BLaER1 treated with 17β-estradiol and CSF1 and Interleukin-3, amounts not matched to agents 10 nM and 100 nM (cell line): ENCODE results near the gene MYOZ3.

ENCODE experiments used
- H3K27ac ChIP-seq, 11 experiments: shearing (Covaris generic); formaldehyde crosslinking; 2 replicates each; pipeline ENCODE4 v1.8.1; 2022
- H3K27me3 ChIP-seq, 11 experiments: shearing (Covaris generic); formaldehyde crosslinking; 2 replicates each; pipeline ENCODE4 v1.8.1; 2022
- H3K36me3 ChIP-seq, 11 experiments: shearing (Covaris generic); formaldehyde crosslinking; 2 replicates each; pipeline ENCODE4 v1.8.1; 2022
- H3K4me1 ChIP-seq, 10 experiments: shearing (Covaris generic); formaldehyde crosslinking; 2 replicates each; pipeline ENCODE4 v1.8.1; 2022
- H3K4me2 ChIP-seq, 11 experiments: shearing (Covaris generic); formaldehyde crosslinking; 2 replicates each; pipeline ENCODE4 v1.8.1; 2022
- H3K4me3 ChIP-seq, 10 experiments: shearing (Covaris generic); formaldehyde crosslinking; 2 replicates each; pipeline ENCODE4 v1.8.1; 2022
- H3K9ac ChIP-seq, 11 experiments: shearing (Covaris generic); formaldehyde crosslinking; 2 replicates each; pipeline ENCODE4 v1.8.1; 2022
- H3K9me3 ChIP-seq, 11 experiments: shearing (Covaris generic); formaldehyde crosslinking; replicated peaks in 1 of 11; 2 replicates each; pipeline ENCODE4 v1.8.1; 2022
- H4K20me1 ChIP-seq, 11 experiments: shearing (Covaris generic); formaldehyde crosslinking; 2 replicates each; pipeline ENCODE4 v1.8.1; 2022
- Cebpa-rat ChIP-seq, 11 experiments: shearing (Covaris generic); IDR thresholded peaks; 2 replicates each; pipeline ENCODE4 v1.8.1; 2022

MYOZ3 gene

GRCh38 chr5:150642991-150643710 lies 17.9 kb upstream of the MYOZ3 start:
- Histone ChIP-seq H3K4me1 (peaks cover 16 to 69% (median 52%) of the 10 kb centered on the region in 10 experiments), H3K9me3 (no peaks in the 10 kb centered on the region), H3K27me3 (no peaks in the 10 kb centered on the region), H3K4me3 (no peak overlapping the region), H4K20me1 (peaks cover 0 to 6% (median 0%) of the 10 kb centered on the region in 11 experiments; a peak in 3 of 22 replicates), H3K4me2 (0 out of 22 replicates have a peak overlapping the region, but pooled peaks of 2 of the 11 experiments have one; percentile 11 to 25), H3K36me3 (peaks cover 0 to 16% (median 5%) of the 10 kb centered on the region in 11 experiments; a peak in 10 of 22 replicates), H3K27ac (no peak overlapping the region), H3K9ac (no peak overlapping the region; a peak in 1 of 22 replicates)
- no peak for TF ChIP-seq Cebpa-rat (IDR thresholded peaks at IDR 0.05)

GRCh38 chr5:150644058-150644457 lies 17.0 kb upstream of the MYOZ3 start:
- no peaks in the 10 kb centered on the region for H3K9me3 ChIP-seq
- H3K9ac ChIP-seq = peak overlapping the region in 1 of 11 experiments; percentile 9; a peak in 1 of 22 replicates
- H3K4me3 ChIP-seq = no peak overlapping the region
- peaks cover 16 to 59% (median 44%) of the 10 kb centered on the region in 10 experiments for H3K4me1 ChIP-seq
- no peak for TF ChIP-seq Cebpa-rat (IDR thresholded peaks at IDR 0.05)
- no peaks in the 10 kb centered on the region for H3K27me3 ChIP-seq
- H3K4me2 ChIP-seq = 0 out of 22 replicates have a peak overlapping the region, but pooled peaks of 3 of the 11 experiments have one; percentile 0 to 21 (median 2)
- no peak overlapping the region for H3K27ac ChIP-seq
- H3K36me3 ChIP-seq = peaks cover 0 to 25% (median 14%) of the 10 kb centered on the region in 11 experiments; a peak in 10 of 22 replicates
- H4K20me1 ChIP-seq = peaks cover 0 to 3% (median 0%) of the 10 kb centered on the region in 11 experiments; a peak in 2 of 22 replicates

- H3K4me3 ChIP-seq = no peak overlapping the region
Measured at GRCh38 chr5:150644514-150644913, 16.5 kb upstream of the MYOZ3 start.

GRCh38 chr5:150645070-150645700 lies 15.9 kb upstream of the MYOZ3 start:
- peaks cover 14 to 59% (median 42%) of the 10 kb centered on the region in 10 experiments for H3K4me1 ChIP-seq
- H3K4me2 ChIP-seq = peak overlapping the region in 2 of 11 experiments; percentile 5 to 21; a peak in 1 of 22 replicates
- H3K27me3 ChIP-seq = no peaks in the 10 kb centered on the region
- no peak overlapping the region for H3K27ac ChIP-seq
- peaks cover 0 to 36% (median 22%) of the 10 kb centered on the region in 11 experiments; a peak in 10 of 22 replicates for H3K36me3 ChIP-seq
- no peak overlapping the region for H3K4me3 ChIP-seq
- H3K9ac ChIP-seq = no peak overlapping the region
- peaks cover 0 to 3% (median 0%) of the 10 kb centered on the region in 11 experiments; a peak in 2 of 22 replicates for H4K20me1 ChIP-seq
- no peak for TF ChIP-seq Cebpa-rat (IDR thresholded peaks at IDR 0.05)
- H3K9me3 ChIP-seq = no peaks in the 10 kb centered on the region

More at GRCh38 chr5:150644514-150644913, 16.5 kb upstream of the MYOZ3 start:
- no peak for TF ChIP-seq Cebpa-rat (IDR thresholded peaks at IDR 0.05)
- Histone ChIP-seq H3K4me1 (peaks cover 16 to 59% (median 42%) of the 10 kb centered on the region in 10 experiments), H3K27ac (no peak overlapping the region), H3K4me2 (0 out of 22 replicates have a peak overlapping the region, but pooled peaks of 4 of the 11 experiments have one; percentile 0 to 21 (median 4)), H3K9me3 (no peaks in the 10 kb centered on the region), H4K20me1 (peaks cover 0 to 3% (median 0%) of the 10 kb centered on the region in 11 experiments; a peak in 2 of 22 replicates), H3K27me3 (no peaks in the 10 kb centered on the region), H3K9ac (peak overlapping the region in 1 of 11 experiments; percentile 9; a peak in 1 of 22 replicates), H3K36me3 (peaks cover 0 to 30% (median 18%) of the 10 kb centered on the region in 11 experiments; a peak in 10 of 22 replicates)

GRCh38 chr5:150647275-150648251 lies 13.5 kb upstream of the MYOZ3 start:
- H3K9ac ChIP-seq = no peak overlapping the region; a peak in 1 of 22 replicates
- H3K27me3 ChIP-seq = no peaks in the 10 kb centered on the region
- TF ChIP-seq Cebpa-rat (IDR thresholded peaks at IDR 0.05) = no peak
- no peak overlapping the region for H3K27ac ChIP-seq
- peaks cover 0 to 39% (median 22%) of the 10 kb centered on the region in 11 experiments; a peak in 10 of 22 replicates for H3K36me3 ChIP-seq
- H4K20me1 ChIP-seq = peaks cover 0 to 16% (median 0%) of the 10 kb centered on the region in 11 experiments; a peak in 2 of 22 replicates
- H3K4me2 ChIP-seq = no peak overlapping the region
- no peak overlapping the region for H3K4me3 ChIP-seq
- H3K9me3 ChIP-seq = no peaks in the 10 kb centered on the region
- peaks cover 0 to 60% (median 44%) of the 10 kb centered on the region in 10 experiments; a peak in 17 of 20 replicates for H3K4me1 ChIP-seq

- peaks cover 0 to 16% (median 0%) of the 10 kb centered on the region in 11 experiments; a peak in 2 of 22 replicates for H4K20me1 ChIP-seq
- no peak overlapping the region; a peak in 1 of 22 replicates for H3K9ac ChIP-seq
- H3K27me3 ChIP-seq = no peaks in the 10 kb centered on the region
- H3K4me2 ChIP-seq = no peak overlapping the region
- no peaks in the 10 kb centered on the region for H3K9me3 ChIP-seq
- peaks cover 0 to 42% (median 22%) of the 10 kb centered on the region in 11 experiments; a peak in 10 of 22 replicates for H3K36me3 ChIP-seq
- no peak for TF ChIP-seq Cebpa-rat (IDR thresholded peaks at IDR 0.05)
- H3K4me3 ChIP-seq = no peak overlapping the region
- peaks cover 0 to 57% (median 41%) of the 10 kb centered on the region in 10 experiments; a peak in 17 of 20 replicates for H3K4me1 ChIP-seq
- no peak overlapping the region for H3K27ac ChIP-seq
Measured at GRCh38 chr5:150648294-150649107, 12.6 kb upstream of the MYOZ3 start.
